MG63 (cell line): ENCODE measurements around the gene ITPR3. TPM values are rescaled to one million over a fixed set of nuclear protein-coding genes. Genes with fewer than 3 reads are reported as not detected.

Experiments
- DNase-seq: peaks from one replicate; pipeline ENCODE4 v3.0.0-alpha.2; 2020
- H3K27me3 ChIP-seq: fragments of 250-450 bp; sonication (Bioruptor Pico); 2 replicates; pipeline ENCODE4 v1.5.1; 2020; ENCODE audit warnings: mild to moderate bottlenecking, moderate library complexity
- H3K36me3 ChIP-seq: fragments of 250-450 bp; sonication (Bioruptor Pico); 2 replicates; pipeline ENCODE4 v1.5.1; 2020; ENCODE audit warnings: mild to moderate bottlenecking, moderate library complexity
- H3K4me3 ChIP-seq: fragments of 250-450 bp; sonication (Bioruptor Pico); 2 replicates; pipeline ENCODE4 v1.5.1; 2020; ENCODE audit warnings: mild to moderate bottlenecking, moderate library complexity
- H3K9me3 ChIP-seq: fragments of 250-450 bp; sonication (Bioruptor Pico); 2 replicates; pipeline ENCODE4 v1.5.1; 2020; ENCODE audit warnings: mild to moderate bottlenecking, moderate library complexity
- total RNA-seq: library from RNA; depleted of rRNA; stranded (reverse); fragments of >200 nt; shearing (Covaris generic); gene quantifications from 2 replicates; pipeline ENCODE4 v1.2.3, GENCODE V29; 2014; ENCODE audit warnings: low replicate concordance; rRNA removed

The ITPR3 gene
- total RNA-seq, result 7.1 and 14.5 TPM in 2 replicates

- peak within 1 kb of the TSS; percentile 64 for H3K4me3 ChIP-seq
- no peaks in the 10 kb centered on the region for H3K27me3 ChIP-seq
- no peaks in the 10 kb centered on the region for H3K9me3 ChIP-seq
- DNase-seq, result peak; percentile 56
- H3K36me3 ChIP-seq, result no peaks in the 10 kb centered on the region; the same call in 1 of the 2 replicates
Observed at GRCh38 chr6:33620856-33621710, at the start of gene ITPR3. TSS of gene ITPR3 (plus strand) at chr6:33621322. CDS start at chr6:33621603, 281 bp downstream.

GRCh38 chr6:33571637-33572316 is 49.3 kb upstream of the ITPR3 start:
- H3K4me3 ChIP-seq, result peak overlapping the region; percentile 56
- no peaks in the 10 kb centered on the region for H3K27me3 ChIP-seq
- no peaks in the 10 kb centered on the region; the same call in 1 of the 2 replicates for H3K36me3 ChIP-seq
- H3K9me3 ChIP-seq, result no peaks in the 10 kb centered on the region
- DNase-seq, result no peak

GRCh38 chr6:33575211-33575610 is 45.9 kb upstream of the ITPR3 start:
- no peak overlapping the region for H3K4me3 ChIP-seq
- DNase-seq, result no peak
- H3K36me3 ChIP-seq, result no peaks in the 10 kb centered on the region; the same call in 1 of the 2 replicates
- no peaks in the 10 kb centered on the region for H3K9me3 ChIP-seq
- no peaks in the 10 kb centered on the region for H3K27me3 ChIP-seq

GRCh38 chr6:33576668-33577067 is 44.5 kb upstream of the ITPR3 start:
- no peaks in the 10 kb centered on the region for H3K9me3 ChIP-seq
- H3K36me3 ChIP-seq, result no peaks in the 10 kb centered on the region; the same call in 1 of the 2 replicates
- H3K27me3 ChIP-seq, result no peaks in the 10 kb centered on the region
- no peak for DNase-seq
- H3K4me3 ChIP-seq, result no peak overlapping the region

GRCh38 chr6:33577106-33577535 is 44.0 kb upstream of the ITPR3 start:
- Histone ChIP-seq H3K9me3 (no peaks in the 10 kb centered on the region), H3K36me3 (no peaks in the 10 kb centered on the region; the same call in 1 of the 2 replicates), H3K4me3 (no peak overlapping the region), H3K27me3 (no peaks in the 10 kb centered on the region)
- peak; percentile 59 for DNase-seq

DNA sequence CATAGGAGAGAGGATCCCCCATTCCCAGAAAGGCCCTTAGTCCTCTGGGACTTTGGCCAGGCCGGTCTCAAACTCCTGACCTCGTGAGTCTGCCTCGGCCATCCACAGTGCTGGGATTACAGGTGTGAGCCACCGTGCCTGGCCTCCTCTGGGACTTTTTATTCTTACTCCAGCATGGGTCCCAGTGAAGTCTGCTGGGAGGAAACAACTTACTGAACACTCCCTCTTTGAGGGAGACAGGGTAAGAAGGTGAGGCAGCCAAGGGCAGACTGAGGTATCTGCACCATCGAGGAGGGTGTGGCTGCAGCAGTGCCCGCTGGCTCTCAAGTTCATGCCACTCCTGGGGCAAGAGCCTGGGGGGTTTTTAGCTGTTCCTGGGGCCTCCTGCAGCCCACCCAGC is 43.4 kb upstream of the ITPR3 start:
- no peaks in the 10 kb centered on the region for H3K27me3 ChIP-seq
- no peaks in the 10 kb centered on the region; the same call in 1 of the 2 replicates for H3K36me3 ChIP-seq
- H3K9me3 ChIP-seq, result no peaks in the 10 kb centered on the region
- DNase-seq, result no peak
- no peak overlapping the region for H3K4me3 ChIP-seq

GRCh38 chr6:33578164-33578563 is 43.0 kb upstream of the ITPR3 start:
- no peak for DNase-seq
- H3K4me3 ChIP-seq, result no peak overlapping the region
- no peaks in the 10 kb centered on the region; the same call in 1 of the 2 replicates for H3K36me3 ChIP-seq

GRCh38 chr6:33578588-33579011 is 42.5 kb upstream of the ITPR3 start:
- no peak for DNase-seq
- Histone ChIP-seq H3K27me3 (no peaks in the 10 kb centered on the region), H3K36me3 (no peaks in the 10 kb centered on the region; the same call in 1 of the 2 replicates), H3K4me3 (peak overlapping the region; percentile 79), H3K9me3 (no peaks in the 10 kb centered on the region)

More at GRCh38 chr6:33578164-33578563, 43.0 kb upstream of the ITPR3 start:
- no peaks in the 10 kb centered on the region for H3K9me3 ChIP-seq
- no peaks in the 10 kb centered on the region for H3K27me3 ChIP-seq

DNA sequence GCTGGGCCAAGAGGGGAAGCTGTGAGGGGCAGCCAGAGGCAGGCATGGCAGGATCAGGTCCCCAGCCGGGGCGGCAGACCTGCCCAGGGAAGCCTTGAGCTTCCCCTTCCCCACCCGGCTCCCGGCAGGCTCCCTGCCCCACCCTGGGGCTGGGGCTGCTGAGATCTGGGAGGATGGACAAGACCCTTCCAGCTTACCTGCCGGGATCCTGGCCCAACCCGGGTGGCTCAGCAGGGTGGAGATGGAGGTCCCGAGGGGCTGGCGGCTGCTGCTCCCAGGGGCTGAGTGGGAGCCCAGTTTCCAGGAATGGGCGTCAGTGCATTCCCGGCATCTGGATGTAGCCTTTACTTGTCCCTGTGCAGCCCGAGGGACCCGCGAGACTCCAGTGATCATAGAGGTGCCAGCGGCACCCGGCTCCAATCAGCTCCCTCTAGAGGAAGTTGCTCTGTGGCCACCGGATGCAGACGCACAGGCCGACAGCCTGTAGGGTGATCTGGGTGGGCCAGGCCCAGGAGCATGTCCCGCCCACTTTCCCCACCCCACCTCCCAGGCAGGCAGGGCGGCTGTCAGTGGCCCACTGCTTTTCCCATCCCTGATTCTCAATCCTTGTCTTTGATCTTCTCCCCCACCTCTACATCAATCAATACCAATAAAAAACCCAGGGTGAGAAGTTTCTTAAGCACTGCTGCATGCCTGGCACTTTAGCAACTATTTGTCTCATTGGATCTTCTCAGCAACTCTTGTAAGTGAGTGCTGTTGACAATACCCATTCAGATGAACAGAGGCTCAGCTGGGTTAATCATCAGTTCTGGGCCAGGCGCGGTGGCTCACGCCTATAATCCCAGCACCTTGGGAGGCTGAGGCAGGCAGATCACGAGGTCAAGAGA is 41.1 kb upstream of the ITPR3 start, which contains the start of gene BAK1:
Gene BAK1, minus strand, starts transcription at position 449 of the 887 bp plus-strand sequence. CDS start 2,672 bp downstream, outside the sequence.
- H3K9me3 ChIP-seq, result no peaks in the 10 kb centered on the region
- DNase-seq, result peak; percentile 90
- H3K27me3 ChIP-seq, result no peaks in the 10 kb centered on the region
- no peaks in the 10 kb centered on the region; the same call in 1 of the 2 replicates for H3K36me3 ChIP-seq
- H3K4me3 ChIP-seq, result peak within 1 kb of the TSS; percentile 79

DNA sequence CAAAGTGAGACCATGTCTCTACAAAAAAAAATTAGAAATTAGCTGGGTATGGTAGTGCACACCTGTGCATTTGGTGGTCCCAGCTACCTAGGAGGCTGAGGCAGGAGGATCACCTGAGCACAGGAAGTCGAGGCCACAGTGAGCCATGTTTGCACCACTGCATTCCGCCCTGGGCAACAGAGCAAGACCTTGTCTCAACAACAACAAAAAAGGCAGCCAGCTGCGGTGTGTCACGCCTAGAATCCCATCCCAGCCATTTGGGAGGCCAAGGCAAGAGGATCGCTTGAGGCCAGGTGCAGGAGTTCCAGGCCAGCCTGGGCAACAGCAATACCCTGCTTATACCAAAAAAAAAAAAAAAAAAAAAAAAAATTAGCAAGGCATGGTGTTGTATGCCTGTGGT is 39.9 kb upstream of the ITPR3 start:
- Histone ChIP-seq H3K36me3 (no peaks in the 10 kb centered on the region; the same call in 1 of the 2 replicates), H3K27me3 (no peaks in the 10 kb centered on the region), H3K4me3 (no peak overlapping the region), H3K9me3 (no peaks in the 10 kb centered on the region)
- DNase-seq, result no peak

DNA sequence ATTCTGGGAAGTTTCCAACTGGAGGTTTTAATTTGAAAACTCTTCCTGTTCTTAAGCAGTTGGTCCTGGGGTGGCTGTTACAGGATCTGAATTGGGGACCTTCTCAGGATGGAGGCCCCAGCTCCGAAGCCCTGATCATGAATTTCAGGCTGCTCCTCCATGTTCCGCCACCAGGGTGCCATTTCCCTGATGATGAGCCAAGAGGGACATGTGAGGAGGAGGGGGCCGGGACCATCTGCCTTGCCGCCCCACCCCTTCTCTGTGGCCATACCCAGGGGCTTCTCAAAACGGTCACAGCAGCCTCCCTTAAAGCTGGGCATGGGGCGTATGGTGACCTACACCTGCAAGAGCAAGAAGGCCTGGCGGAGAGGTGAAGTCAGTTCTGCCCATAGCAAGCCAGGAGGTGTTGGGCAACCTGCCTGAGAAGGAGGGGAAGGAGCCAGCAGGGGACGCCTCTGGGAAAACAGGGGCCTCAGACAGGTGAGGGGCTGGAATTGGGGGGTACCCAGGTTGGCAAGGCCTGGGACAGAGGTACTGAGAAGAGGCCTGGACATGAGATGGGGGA is 37.4 kb upstream of the ITPR3 start:
- no peaks in the 10 kb centered on the region for H3K9me3 ChIP-seq
- no peaks in the 10 kb centered on the region for H3K27me3 ChIP-seq
- no peak for DNase-seq
- no peaks in the 10 kb centered on the region for H3K36me3 ChIP-seq
- no peak overlapping the region for H3K4me3 ChIP-seq

- DNase-seq, result no peak
- Histone ChIP-seq H3K36me3 (no peaks in the 10 kb centered on the region), H3K4me3 (no peak overlapping the region), H3K9me3 (no peaks in the 10 kb centered on the region), H3K27me3 (no peaks in the 10 kb centered on the region)
Observed at GRCh38 chr6:33584700-33585402, 36.3 kb upstream of the ITPR3 start.

- DNase-seq, result peak; percentile 53
- Histone ChIP-seq H3K4me3 (no peak overlapping the region), H3K9me3 (no peaks in the 10 kb centered on the region), H3K27me3 (no peaks in the 10 kb centered on the region), H3K36me3 (no peaks in the 10 kb centered on the region)
Observed at GRCh38 chr6:33585403-33586107, 35.6 kb upstream of the ITPR3 start.

GRCh38 chr6:33586108-33586640 is 34.9 kb upstream of the ITPR3 start:
- Histone ChIP-seq H3K27me3 (no peaks in the 10 kb centered on the region), H3K36me3 (no peaks in the 10 kb centered on the region), H3K9me3 (no peaks in the 10 kb centered on the region), H3K4me3 (no peak overlapping the region)
- no peak for DNase-seq

DNA sequence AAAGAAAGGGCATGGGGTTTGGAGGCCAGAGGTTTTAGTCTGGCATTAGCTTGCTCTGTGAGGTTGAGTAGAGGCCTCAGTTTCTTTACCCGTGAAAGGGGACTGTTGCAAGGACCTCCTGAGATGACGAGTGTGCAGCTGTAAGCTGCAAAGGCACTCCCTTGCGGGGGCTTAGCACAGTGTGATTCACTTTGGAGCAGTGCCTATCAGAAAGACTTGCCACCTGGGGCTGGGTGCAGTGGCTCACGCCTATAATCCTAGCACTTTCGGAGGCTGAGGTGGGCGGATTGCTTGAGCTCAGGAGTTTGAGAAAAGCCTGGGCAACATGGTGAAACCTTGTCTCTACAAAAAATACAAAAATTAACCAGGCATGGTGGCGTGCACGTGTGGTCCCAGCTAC is 33.6 kb upstream of the ITPR3 start:
- no peaks in the 10 kb centered on the region for H3K9me3 ChIP-seq
- no peaks in the 10 kb centered on the region for H3K27me3 ChIP-seq
- H3K4me3 ChIP-seq, result no peak overlapping the region
- H3K36me3 ChIP-seq, result no peaks in the 10 kb centered on the region
- no peak for DNase-seq
